Measurements from ENCODE around the gene MRPS14.

DNA sequence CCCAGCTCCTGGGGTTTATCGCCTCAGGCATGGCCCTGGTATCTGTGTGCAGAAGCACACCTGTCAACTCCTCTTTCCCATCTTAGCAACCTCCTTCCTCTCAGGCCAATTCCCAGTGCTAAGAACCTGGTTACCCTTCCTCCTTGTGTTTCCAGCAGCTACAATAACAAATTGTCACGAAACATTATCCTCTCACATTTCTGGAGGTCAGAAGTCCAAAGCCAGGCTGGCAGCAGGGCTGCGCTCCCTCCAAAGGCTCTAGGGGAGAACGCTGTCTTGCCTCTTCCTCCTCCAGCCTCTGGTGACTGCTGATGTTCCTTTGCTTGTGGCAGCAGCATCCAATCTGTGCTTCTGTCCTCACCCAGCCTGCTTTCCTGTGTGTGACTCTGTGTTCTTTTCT, 10.7 kb upstream of the MRPS14 start:
- TF ChIP-seq POLR2A (IDR thresholded peaks at IDR 0.05) = no peak
- TF ChIP-seq CTCF (IDR thresholded peaks at IDR 0.05) = no peak
- no peak for TF ChIP-seq POLR2AphosphoS5 (IDR thresholded peaks at IDR 0.05; ENCODE audit: insufficient read depth in 1 of 2, low read depth in 1 of 2)
